SK-N-SH treated with all-trans-retinoic acid at 6 μM for 48 hours (cell line): ENCODE results near the gene QPRT.

Experiments
- ZFP3 ChIP-seq: fragments of 250-450 bp; sonication (Bioruptor Pico); IDR thresholded peaks from 2 replicates; pipeline ENCODE4 v1.5.0; 2020; ENCODE audit warnings: mild to moderate bottlenecking, moderate library complexity
- ZNF8 ChIP-seq: fragments of 450-650 bp; formaldehyde crosslinking; IDR thresholded peaks from 2 replicates; pipeline ENCODE4 v1.5.0; 2020; ENCODE audit warnings: mild to moderate bottlenecking, moderate library complexity
- TF ChIP-seq, protein P1 (sequence below): fragments of 250-450 bp; sonication (Bioruptor Pico); IDR thresholded peaks from 2 replicates; pipeline ENCODE4 v1.8.0; 2020; ENCODE audit warnings: mild to moderate bottlenecking, moderate library complexity, borderline replicate concordance

DNA sequence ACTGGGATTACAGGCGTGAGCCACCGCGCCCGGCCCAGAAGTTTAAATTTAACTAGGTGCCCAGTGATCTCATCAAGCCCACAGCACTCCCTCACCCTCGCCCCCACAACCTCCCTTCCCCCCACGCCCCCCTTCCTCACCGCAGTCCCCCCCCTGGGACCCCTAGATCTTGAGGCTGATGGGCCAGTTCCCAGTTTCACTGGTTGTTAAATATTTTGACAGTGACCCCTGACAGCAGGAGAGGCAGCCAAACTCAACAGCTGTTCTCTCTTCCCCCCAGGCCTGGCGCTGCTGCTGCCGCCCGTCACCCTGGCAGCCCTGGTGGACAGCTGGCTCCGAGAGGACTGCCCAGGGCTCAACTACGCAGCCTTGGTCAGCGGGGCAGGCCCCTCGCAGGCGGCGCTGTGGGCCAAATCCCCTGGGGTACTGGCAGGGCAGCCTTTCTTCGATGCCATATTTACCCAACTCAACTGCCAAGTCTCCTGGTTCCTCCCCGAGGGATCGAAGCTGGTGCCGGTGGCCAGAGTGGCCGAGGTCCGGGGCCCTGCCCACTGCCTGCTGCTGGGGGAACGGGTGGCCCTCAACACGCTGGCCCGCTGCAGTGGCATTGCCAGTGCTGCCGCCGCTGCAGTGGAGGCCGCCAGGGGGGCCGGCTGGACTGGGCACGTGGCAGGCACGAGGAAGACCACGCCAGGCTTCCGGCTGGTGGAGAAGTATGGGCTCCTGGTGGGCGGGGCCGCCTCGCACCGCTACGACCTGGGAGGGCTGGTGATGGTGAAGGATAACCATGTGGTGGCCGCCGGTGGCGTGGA, 15.6 kb downstream of the QPRT start:
- TF ChIP-seq ZFP3 (CRISPR knock-in tag) (no peak), ZNF8 (CRISPR knock-in tag) (no peak)
- TF ChIP-seq, protein P1, sequence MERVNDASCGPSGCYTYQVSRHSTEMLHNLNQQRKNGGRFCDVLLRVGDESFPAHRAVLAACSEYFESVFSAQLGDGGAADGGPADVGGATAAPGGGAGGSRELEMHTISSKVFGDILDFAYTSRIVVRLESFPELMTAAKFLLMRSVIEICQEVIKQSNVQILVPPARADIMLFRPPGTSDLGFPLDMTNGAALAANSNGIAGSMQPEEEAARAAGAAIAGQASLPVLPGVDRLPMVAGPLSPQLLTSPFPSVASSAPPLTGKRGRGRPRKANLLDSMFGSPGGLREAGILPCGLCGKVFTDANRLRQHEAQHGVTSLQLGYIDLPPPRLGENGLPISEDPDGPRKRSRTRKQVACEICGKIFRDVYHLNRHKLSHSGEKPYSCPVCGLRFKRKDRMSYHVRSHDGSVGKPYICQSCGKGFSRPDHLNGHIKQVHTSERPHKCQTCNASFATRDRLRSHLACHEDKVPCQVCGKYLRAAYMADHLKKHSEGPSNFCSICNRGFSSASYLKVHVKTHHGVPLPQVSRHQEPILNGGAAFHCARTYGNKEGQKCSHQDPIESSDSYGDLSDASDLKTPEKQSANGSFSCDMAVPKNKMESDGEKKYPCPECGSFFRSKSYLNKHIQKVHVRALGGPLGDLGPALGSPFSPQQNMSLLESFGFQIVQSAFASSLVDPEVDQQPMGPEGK (CRISPR knock-in tag), result no peak
